Endodermal cell (in vitro differentiated cells): ENCODE results near the gene SRBD1. TPM values are rescaled to one million over a fixed set of nuclear protein-coding genes. Genes with fewer than 3 reads are reported as not detected.
A peak's percentile ranks its signal among the peaks of the same experiment; 100 is the strongest.

Experiments used
- DNase-seq: peaks from one replicate; pipeline ENCODE4 v3.0.0-alpha.2; 2017
- H3K27ac ChIP-seq: 2 replicates; pipeline ENCODE4 v1.5.1; 2013; ENCODE audit warnings: mild to moderate bottlenecking, low read depth, low read length, moderate library complexity
- H3K27me3 ChIP-seq: 2 replicates; pipeline ENCODE4 v1.6.1; 2013; ENCODE audit warnings: mild to moderate bottlenecking, low read length, moderate library complexity; ENCODE audit not compliant: insufficient read depth, control insufficient read depth, poor library complexity, severe bottlenecking
- H3K36me3 ChIP-seq: 2 replicates; pipeline ENCODE4 v1.7.0; 2013; ENCODE audit warnings: mild to moderate bottlenecking, low read length, moderate library complexity; ENCODE audit not compliant: control insufficient read depth, insufficient read depth
- H3K4me1 ChIP-seq: one replicate; pipeline ENCODE4 v1.7.0; 2013; ENCODE audit warnings: low read length; ENCODE audit not compliant: control insufficient read depth, insufficient read depth
- H3K4me3 ChIP-seq: 2 replicates; pipeline ENCODE4 v1.5.1; 2013; ENCODE audit warnings: mild to moderate bottlenecking, low read length, moderate library complexity
- H3K9ac ChIP-seq: 2 replicates; pipeline ENCODE4 v1.6.1; 2013; ENCODE audit warnings: mild to moderate bottlenecking, low read length, moderate library complexity; ENCODE audit not compliant: poor library complexity, severe bottlenecking; ENCODE audit errors: extremely low read depth
- H3K9me3 ChIP-seq: 2 replicates; pipeline ENCODE4 v1.6.1; 2013; ENCODE audit warnings: mild to moderate bottlenecking, low read length, moderate library complexity; ENCODE audit not compliant: control insufficient read depth
- H3K27ac Mint-ChIP-seq: 2 replicates; pipeline ENCODE4 v1.8.0; 2020; ENCODE audit warnings: mixed read lengths
- H3K27me3 Mint-ChIP-seq: 2 replicates; pipeline ENCODE4 v1.8.0; 2021; ENCODE audit warnings: mild to moderate bottlenecking, mixed read lengths; ENCODE audit not compliant: insufficient read depth
- H3K36me3 Mint-ChIP-seq: 2 replicates; pipeline ENCODE4 v1.8.0; 2020; ENCODE audit warnings: low read depth, mixed read lengths
- H3K4me1 Mint-ChIP-seq: 2 replicates; pipeline ENCODE4 v1.8.0; 2020; ENCODE audit warnings: mixed read lengths
- H3K4me3 Mint-ChIP-seq: 2 replicates; pipeline ENCODE4 v1.8.0; 2020; ENCODE audit warnings: mild to moderate bottlenecking, moderate library complexity, mixed read lengths
- H3K9me3 Mint-ChIP-seq: 2 replicates; pipeline ENCODE4 v1.8.0; 2020; ENCODE audit warnings: mild to moderate bottlenecking, mixed read lengths
- CTCF ChIP-seq: fragments of 200-600 bp; sonication (generic); conservative IDR thresholded peaks from 2 replicates; pipeline ENCODE4 v1.5.0; 2021; ENCODE audit warnings: antibody characterized with exemption, mild to moderate bottlenecking
- WGBS, 2 experiments: methylation state at CpG; one replicate each; pipeline versions ENCODE4 v1.1.5 to v1.1.7; 2013; ENCODE audit warnings: missing lambda C conversion rate in 2 of 2, mixed read lengths in 1 of 2; ENCODE audit not compliant: insufficient coverage in 1 of 2, insufficient read length in 1 of 2; 5-methylcytosine and 5-hydroxymethylcytosine counted together
- total RNA-seq, 2 donors: library from RNA; stranded (reverse); fragmentation: NEBNext Ultra II Directional in 1 of 2; extraction: Animal tissue kit (Norgen Biotek cat#: 25700) in 1 of 2; gene quantifications; 2 replicates in 1 of 2; 3 replicates in 1 of 2; pipeline ENCODE4 v1.2.1, GENCODE V29; 2021

The SRBD1 gene
- total RNA-seq, 2 donors from 2014 or later, result 17.7 to 19.6 TPM

GRCh38 chr2:45494978-45495293, 116.1 kb downstream of the SRBD1 start:
- WGBS, 2 experiments, result 29 to 37% methylated on average over 1 of the region's 1 CpG
- H3K27ac ChIP-seq, result no peak overlapping the region
- no peak overlapping the region for H3K9ac ChIP-seq
- peaks cover 6% of the 10 kb centered on the region for H3K36me3 ChIP-seq
- no peak for DNase-seq
- H3K9me3 Mint-ChIP-seq, result peaks cover 3% of the 10 kb centered on the region
- no peak overlapping the region for H3K4me3 Mint-ChIP-seq
- no peaks in the 10 kb centered on the region for H3K9me3 ChIP-seq
- peaks cover 6% of the 10 kb centered on the region for H3K36me3 Mint-ChIP-seq
- H3K27me3 Mint-ChIP-seq, result no peaks in the 10 kb centered on the region
- no peaks in the 10 kb centered on the region for H3K27me3 ChIP-seq
- H3K4me1 ChIP-seq, result no peaks in the 10 kb centered on the region
- no peak for TF ChIP-seq CTCF
- H3K4me1 Mint-ChIP-seq, result no peaks in the 10 kb centered on the region
- H3K27ac Mint-ChIP-seq, result no peak overlapping the region
- no peak overlapping the region for H3K4me3 ChIP-seq

DNA sequence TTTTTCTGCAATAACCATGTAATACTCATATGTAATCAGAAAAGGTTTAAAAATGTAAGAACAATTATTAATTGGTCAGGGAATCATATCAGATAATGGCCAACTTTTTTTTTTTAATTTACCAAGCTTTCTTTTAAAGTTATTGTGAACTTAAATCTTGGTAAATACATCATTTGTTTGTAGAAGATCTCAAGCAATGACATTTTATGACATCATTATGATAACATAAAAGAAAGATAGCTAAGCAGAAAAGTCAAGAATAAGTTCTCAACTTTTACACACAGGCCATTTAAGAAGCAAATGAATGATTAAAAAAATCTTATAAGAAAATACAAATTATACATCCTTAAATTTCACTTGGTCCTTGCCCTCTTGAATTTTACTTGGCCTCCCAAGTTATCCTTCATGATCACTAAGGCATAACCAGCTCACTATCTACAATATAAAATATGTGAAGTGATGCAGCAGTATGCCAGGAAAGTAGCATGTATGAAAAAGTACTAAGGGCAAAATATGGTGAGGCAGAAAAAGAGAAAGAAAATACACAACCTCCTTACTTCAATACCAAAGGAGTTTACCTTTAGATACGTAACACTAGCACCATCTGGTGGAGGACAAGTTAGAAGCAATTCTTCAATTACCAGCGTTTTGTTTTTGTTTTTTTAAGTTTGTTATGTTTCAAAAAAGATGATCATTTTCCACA, 116.6 kb downstream of the SRBD1 start:
- Mint-ChIP-seq H3K4me1 (no peaks in the 10 kb centered on the region), H3K9me3 (no peaks in the 10 kb centered on the region), H3K27me3 (no peaks in the 10 kb centered on the region), H3K27ac (no peak overlapping the region), H3K4me3 (no peak overlapping the region), H3K36me3 (peaks cover 4% of the 10 kb centered on the region)
- Histone ChIP-seq H3K4me3 (no peak overlapping the region), H3K36me3 (peaks cover 6% of the 10 kb centered on the region), H3K9ac (no peak overlapping the region), H3K9me3 (no peaks in the 10 kb centered on the region), H3K27ac (no peak overlapping the region), H3K4me1 (no peaks in the 10 kb centered on the region), H3K27me3 (no peaks in the 10 kb centered on the region)
- no peak for DNase-seq
- peak; percentile 87 for TF ChIP-seq CTCF
- 0% methylated on average over 1 of the region's 2 CpGs; no CpG with 5 or more reads in 1 of the 2 experiments for WGBS, 2 experiments

- Mint-ChIP-seq H3K4me3 (no peak overlapping the region), H3K9me3 (no peaks in the 10 kb centered on the region), H3K4me1 (peaks cover 4% of the 10 kb centered on the region), H3K27ac (no peak overlapping the region), H3K27me3 (no peaks in the 10 kb centered on the region), H3K36me3 (peaks cover 4% of the 10 kb centered on the region)
- no peak overlapping the region for H3K9ac ChIP-seq
- no peaks in the 10 kb centered on the region for H3K36me3 ChIP-seq
- DNase-seq, result no peak
- no peak overlapping the region for H3K27ac ChIP-seq
- no peaks in the 10 kb centered on the region for H3K9me3 ChIP-seq
- 89% methylated on average over 2 to 3 of the region's 3 CpGs for WGBS, 2 experiments
- no peak for TF ChIP-seq CTCF
- no peak overlapping the region for H3K4me3 ChIP-seq
- H3K4me1 ChIP-seq, result no peaks in the 10 kb centered on the region
- no peaks in the 10 kb centered on the region for H3K27me3 ChIP-seq
These were observed 126.1 kb downstream of the SRBD1 start for GRCh38 chr2:45484965-45485364.
